Measurements from ENCODE around the gene AUTS2.

- TF ChIP-seq, protein P1, sequence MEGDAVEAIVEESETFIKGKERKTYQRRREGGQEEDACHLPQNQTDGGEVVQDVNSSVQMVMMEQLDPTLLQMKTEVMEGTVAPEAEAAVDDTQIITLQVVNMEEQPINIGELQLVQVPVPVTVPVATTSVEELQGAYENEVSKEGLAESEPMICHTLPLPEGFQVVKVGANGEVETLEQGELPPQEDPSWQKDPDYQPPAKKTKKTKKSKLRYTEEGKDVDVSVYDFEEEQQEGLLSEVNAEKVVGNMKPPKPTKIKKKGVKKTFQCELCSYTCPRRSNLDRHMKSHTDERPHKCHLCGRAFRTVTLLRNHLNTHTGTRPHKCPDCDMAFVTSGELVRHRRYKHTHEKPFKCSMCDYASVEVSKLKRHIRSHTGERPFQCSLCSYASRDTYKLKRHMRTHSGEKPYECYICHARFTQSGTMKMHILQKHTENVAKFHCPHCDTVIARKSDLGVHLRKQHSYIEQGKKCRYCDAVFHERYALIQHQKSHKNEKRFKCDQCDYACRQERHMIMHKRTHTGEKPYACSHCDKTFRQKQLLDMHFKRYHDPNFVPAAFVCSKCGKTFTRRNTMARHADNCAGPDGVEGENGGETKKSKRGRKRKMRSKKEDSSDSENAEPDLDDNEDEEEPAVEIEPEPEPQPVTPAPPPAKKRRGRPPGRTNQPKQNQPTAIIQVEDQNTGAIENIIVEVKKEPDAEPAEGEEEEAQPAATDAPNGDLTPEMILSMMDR (tag by site-specific recombination; IDR thresholded peaks at IDR 0.05), result no peak
- TF ChIP-seq YY1 (tag by site-specific recombination; IDR thresholded peaks at IDR 0.05) (no peak), ZNF133 (tag by site-specific recombination; IDR thresholded peaks at IDR 0.05) (no peak), ZNF560 (tag by site-specific recombination; IDR thresholded peaks at IDR 0.05; ENCODE audit: borderline replicate concordance) (no peak), ZNF704 (tag by site-specific recombination; IDR thresholded peaks at IDR 0.05) (no peak), KLF9 (tag by site-specific recombination; IDR thresholded peaks at IDR 0.05; ENCODE audit: low read depth) (no peak), HOXA7 (CRISPR knock-in tag; IDR thresholded peaks at IDR 0.05; ENCODE audit: borderline replicate concordance) (no peak), GLI4 (tag by site-specific recombination; IDR thresholded peaks at IDR 0.05) (no peak), ZNF629 (tag by site-specific recombination; IDR thresholded peaks at IDR 0.05) (no peak), ZNF221 (tag by site-specific recombination; IDR thresholded peaks at IDR 0.05; ENCODE audit: borderline replicate concordance) (no peak)
- TF ChIP-seq, protein P2, sequence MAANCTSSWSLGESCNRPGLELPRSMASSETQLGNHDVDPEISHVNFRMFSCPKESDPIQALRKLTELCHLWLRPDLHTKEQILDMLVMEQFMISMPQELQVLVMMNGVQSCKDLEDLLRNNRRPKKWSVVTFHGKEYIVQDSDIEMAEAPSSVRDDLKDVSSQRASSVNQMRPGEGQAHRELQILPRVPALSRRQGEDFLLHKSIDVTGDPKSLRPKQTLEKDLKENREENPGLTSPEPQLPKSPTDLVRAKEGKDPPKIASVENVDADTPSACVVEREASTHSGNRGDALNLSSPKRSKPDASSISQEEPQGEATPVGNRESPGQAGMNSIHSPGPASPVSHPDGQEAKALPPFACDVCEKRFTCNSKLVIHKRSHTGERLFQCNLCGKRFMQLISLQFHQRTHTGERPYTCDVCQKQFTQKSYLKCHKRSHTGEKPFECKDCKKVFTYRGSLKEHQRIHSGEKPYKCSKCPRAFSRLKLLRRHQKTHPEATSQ (tag by site-specific recombination; IDR thresholded peaks at IDR 0.05), result no peak
- TF ChIP-seq, protein P3, sequence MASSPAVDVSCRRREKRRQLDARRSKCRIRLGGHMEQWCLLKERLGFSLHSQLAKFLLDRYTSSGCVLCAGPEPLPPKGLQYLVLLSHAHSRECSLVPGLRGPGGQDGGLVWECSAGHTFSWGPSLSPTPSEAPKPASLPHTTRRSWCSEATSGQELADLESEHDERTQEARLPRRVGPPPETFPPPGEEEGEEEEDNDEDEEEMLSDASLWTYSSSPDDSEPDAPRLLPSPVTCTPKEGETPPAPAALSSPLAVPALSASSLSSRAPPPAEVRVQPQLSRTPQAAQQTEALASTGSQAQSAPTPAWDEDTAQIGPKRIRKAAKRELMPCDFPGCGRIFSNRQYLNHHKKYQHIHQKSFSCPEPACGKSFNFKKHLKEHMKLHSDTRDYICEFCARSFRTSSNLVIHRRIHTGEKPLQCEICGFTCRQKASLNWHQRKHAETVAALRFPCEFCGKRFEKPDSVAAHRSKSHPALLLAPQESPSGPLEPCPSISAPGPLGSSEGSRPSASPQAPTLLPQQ (tag by site-specific recombination; IDR thresholded peaks at IDR 0.05), result no peak
Observed at GRCh38 chr7:70495033-70495376, 896.7 kb downstream of the AUTS2 start.
